ENCODE data around the gene SAC3D1.
A peak's percentile ranks its signal among the peaks of the same experiment; 100 is the strongest.
"Not testable (repeated sequence)": the region's sequence is repeated elsewhere in the genome, so short reads cannot be mapped to it uniquely, and the experiment has no call there.

SAC3D1 gene

DNA sequence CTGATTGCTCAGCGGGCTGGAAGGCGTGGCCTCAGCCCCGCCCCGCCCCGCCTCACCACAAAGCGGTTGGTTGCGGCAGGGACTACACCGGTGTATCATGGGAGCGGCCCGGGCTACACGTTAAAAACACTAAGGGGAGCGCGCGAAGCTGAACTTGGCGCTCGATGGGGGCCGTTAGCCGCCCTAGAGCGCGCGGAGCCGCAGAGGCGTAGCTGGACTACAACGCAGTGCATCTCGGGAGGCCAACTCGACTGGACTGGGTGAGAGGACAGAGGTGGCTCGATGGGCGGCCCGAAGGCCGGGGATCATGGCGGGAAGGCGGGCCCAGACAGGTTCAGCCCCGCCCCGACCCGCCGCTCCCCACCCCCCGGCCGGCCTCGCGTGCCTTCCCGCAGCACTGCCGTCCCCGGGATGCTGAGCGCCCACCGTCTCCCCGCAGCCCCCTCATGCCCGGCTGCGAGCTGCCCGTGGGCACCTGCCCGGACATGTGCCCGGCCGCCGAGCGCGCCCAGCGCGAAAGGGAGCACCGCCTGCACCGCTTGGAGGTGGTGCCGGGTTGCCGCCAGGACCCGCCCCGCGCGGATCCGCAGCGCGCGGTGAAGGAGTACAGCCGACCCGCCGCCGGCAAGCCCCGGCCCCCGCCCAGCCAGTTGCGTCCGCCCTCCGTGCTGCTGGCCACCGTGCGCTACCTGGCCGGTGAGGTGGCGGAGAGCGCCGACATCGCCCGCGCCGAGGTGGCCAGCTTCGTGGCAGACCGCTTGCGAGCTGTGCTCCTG, at the start of gene SAC3D1:
SAC3D1 (plus strand) TSS at position 364 of the 776 bp plus-strand sequence; CDS start at position 447, 83 bp downstream.
- DNase-seq (ENCODE audit: low read depth): peak; percentile 75

DNA sequence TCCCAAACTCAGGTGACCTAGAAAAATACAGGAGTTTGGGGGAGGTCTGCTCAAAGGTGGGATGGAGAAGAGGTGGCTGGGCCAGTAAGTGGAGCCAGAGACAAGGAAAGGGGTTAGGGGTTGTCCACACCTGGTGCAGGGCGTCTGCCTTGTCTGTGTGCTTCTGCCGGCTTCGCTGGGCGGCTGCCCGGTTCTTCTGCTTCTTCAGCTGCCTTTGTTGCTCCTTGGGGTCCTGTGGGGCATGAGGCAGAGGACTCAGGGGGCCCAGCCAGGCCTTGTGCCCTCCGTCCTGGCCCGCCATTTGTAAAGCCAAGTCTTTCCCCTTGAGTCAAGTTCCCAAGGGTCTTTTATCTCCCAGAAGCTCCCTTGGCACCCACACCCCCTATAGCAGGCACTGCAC, 46.7 kb upstream of the SAC3D1 start:
- DNase-seq (ENCODE audit: low read depth): no peak

DNA sequence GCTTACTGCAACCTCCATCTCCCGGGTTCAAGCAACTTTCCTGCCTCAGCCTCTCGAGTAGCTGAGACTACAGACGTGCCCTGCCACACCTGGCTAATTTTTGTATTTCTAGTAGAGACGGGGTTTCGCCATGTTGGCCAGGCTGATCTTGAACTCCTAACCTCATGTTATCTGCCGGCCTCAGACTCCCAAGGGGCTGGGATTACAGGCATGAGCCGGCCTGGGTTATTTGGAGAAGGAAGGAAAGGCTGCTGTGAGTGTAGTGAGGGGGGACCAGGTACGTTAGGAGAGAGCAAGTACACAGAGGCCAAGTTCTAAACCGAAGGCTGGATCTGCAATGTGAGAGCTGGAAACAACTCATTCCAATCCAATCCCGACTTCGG, 44.7 kb upstream of the SAC3D1 start:
- no peak for DNase-seq (ENCODE audit: low read depth)

DNA sequence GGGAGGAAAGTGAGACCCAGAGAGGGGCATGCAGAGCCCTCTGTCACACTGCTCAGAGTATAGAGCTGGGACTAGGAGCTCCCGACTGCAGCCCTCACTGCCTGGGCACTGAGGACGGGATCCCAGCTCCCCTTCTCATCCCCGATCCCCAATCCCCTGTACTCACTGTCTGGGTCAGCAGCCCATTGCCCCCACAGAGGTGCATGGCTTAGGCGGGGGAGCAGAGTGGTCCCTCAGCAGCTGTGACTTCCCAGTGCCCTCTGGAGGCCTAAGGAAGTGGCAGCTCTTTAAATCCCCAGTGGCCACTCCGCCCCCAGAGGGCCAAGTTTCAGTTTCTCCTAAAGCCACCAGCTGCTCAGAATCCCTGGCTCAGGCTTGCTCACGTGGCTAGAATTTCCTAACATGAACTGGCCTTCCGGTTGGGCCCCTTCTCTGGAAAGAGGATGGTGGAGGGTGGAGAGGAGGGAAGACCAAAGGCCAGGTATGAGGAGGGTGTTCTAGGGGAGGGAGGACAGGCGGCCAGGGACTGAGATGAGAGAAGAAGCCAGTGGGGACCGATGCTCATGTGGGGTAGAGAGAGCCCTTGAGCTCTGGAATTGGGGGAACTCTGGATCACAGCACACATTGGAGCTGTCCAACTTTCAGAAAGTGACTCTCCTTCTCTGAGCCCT, 44.2 kb upstream of the SAC3D1 start, which contains the start of gene BATF2:
BATF2 (minus strand) TSS at position 262 of the 671 bp plus-strand sequence; CDS start at position 205, 57 bp downstream.
- no peak for DNase-seq (ENCODE audit: low read depth)

DNA sequence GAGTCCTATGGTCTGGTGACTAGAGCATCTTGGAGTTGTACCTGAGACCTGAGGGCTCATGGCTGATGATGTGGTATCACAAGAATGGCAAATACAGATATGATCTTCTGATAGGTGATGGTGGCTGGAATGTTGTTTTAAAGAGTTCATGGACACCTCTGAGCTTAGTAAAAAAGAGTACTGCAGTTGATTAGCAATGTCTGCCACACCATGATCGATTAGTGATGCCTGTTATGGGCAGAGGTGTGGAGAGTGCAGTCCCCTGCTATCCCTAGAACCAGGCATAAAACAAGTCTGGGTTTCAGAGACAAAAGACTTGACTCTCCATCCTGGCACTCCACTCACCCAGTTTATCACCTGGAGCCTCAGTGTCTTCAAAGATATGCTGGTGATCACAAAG, 42.9 kb upstream of the SAC3D1 start:
- no peak for DNase-seq (ENCODE audit: low read depth)

DNA sequence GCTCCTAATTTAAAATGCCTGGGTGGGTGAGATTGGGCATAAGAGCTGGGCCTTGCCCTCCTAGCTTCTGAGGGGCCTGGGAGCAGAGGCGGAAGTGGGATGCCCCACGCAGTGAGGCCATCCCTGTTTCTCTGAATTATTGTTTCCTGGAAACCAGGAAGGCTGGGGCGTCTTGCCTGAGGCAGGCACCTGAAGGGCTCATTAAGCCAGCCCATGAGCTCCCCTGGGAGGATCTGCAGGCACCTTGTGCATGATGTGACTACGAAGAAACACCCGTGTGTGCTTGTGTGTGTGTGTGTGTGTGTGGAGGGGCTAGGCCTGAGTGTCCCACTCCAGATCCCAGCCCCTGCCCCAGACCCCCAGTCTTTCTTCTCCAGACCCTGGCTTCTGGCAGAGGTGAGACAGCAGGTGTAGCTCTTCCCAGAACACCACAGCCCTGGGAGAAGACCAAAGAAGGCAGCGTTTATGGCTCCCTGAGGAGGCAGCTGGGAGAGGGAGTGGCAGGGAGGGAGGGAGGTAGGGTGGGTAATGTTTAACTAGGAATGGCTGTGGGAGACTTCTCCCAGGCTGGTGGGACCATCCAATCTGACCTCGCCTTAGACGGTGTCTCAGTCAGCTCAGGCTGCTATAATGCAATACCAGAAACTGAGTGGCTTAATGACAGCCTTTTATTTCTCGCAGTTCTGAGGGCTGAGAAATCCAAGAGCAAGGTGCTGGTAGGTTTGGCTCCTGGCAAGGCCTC, 42.1 kb upstream of the SAC3D1 start:
- no peak for DNase-seq (ENCODE audit: low read depth)

DNA sequence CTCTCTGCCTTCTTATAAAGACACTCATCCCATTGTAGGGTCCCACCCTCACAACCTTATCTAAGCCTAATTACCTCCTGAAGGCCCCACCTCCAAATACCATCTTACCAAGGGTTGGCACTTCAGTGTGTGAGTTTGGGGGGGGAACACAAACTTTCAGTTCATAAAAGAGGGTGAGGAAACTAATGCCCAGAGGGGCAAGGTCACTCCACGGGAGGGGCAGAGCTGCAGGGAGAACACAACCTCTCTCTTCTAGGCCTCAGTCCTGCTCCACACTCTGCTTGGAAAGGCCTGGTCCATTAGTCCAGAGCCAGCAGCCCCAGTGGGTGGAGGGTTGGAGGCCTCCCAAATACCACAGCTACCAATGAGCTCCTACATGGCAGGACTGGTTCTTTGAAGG, 41.5 kb upstream of the SAC3D1 start:
- no peak for DNase-seq (ENCODE audit: low read depth)

DNA sequence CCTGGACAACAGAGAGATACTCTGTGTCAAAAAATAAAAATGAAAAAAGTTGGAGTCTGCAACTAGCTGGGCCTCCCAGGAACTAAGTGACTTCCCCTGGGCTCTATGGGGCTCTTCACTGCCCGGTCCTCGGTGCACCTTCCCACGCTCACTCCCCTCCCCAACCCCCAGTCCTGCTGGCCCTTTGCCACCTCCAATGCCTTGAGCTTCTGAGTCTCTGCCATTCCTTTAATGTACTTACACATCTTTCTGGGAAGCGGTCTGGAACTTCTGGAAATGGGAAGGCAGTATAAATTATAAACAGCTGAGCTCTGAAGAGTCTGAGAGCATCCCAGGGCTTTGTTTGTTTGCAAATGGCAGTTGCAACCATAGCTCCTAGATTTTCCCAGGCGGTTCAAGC, 38.3 kb upstream of the SAC3D1 start:
- no peak for DNase-seq (ENCODE audit: low read depth)

DNA sequence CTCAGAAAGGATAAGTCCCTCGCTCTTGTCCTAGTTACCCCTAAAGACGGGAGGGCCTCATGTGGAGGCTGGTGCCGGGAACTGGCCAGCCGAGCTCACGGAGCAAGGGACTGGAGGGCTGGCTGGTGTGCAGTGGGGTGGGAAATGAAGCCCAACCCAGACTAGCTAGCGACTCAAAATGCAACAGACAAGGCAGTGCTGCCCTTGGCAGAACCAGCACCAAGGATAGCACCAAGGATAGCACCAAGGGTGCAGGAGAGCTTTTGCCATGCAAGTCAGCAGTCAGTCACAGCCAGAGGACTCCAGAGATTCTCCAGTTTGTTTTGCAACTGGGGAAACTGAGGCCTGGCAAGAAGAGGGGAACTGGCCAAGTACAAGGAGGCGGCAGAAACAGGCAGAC, 37.7 kb upstream of the SAC3D1 start:
- DNase-seq (ENCODE audit: low read depth): no peak

DNA sequence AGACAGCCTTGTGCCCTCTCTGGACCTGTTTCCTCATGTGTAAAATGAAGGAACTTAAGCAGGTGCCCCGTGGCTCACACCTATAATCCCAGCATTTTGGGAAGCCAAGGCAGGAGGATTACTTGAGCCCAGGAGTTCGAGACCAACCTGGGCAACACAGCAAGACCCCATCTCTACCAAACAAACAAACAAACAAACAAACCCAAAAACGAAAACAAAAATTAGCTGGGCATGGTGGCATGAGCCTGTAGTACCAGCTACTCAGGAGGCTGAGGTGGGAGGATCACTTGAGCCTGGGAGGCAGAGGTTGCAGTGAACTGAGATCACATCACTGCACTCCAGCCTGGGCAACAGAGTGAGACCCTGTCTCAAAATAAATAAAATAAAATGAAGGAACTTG, 37.0 kb upstream of the SAC3D1 start:
- not testable (repeated sequence) for DNase-seq (ENCODE audit: low read depth)

DNA sequence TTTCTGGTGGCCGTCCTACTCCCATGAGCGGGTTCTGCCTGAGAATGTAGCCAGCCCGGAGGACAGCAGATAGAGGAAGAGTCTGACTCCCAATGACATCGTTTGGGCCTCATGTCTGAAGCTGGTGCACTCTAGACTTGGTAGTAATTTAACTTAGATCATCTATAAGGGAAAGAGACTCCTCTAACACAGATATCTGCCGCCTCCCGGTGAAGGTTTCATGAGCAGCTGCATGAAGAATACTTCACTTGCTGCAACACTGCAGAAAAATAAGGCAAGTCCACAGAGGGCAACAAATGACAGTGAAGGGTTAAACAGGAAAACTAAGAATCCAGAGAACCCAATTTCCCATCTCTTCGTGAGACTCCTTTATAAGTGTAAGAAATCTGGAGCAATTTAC, 33.0 kb upstream of the SAC3D1 start:
- DNase-seq (ENCODE audit: low read depth): no peak

DNA sequence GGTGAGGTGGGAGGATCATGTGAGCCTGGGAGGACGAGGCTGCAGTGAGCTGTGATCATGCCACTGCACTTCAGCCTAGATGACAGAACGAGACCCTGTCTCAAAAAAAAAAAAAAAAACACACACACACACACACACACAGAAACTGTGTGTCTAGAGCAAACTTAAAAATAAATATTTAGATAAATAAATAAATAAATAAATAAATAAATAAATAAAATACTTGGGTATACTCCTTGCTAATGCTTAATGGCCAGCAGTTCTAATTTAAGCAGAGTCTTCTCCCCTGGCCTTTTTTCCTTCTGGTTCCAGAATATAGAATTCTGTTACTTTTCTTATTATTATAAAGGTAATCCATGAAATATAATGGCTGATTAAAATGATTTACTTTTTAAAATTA, 32.1 kb upstream of the SAC3D1 start:
- no peak for DNase-seq (ENCODE audit: low read depth)

DNA sequence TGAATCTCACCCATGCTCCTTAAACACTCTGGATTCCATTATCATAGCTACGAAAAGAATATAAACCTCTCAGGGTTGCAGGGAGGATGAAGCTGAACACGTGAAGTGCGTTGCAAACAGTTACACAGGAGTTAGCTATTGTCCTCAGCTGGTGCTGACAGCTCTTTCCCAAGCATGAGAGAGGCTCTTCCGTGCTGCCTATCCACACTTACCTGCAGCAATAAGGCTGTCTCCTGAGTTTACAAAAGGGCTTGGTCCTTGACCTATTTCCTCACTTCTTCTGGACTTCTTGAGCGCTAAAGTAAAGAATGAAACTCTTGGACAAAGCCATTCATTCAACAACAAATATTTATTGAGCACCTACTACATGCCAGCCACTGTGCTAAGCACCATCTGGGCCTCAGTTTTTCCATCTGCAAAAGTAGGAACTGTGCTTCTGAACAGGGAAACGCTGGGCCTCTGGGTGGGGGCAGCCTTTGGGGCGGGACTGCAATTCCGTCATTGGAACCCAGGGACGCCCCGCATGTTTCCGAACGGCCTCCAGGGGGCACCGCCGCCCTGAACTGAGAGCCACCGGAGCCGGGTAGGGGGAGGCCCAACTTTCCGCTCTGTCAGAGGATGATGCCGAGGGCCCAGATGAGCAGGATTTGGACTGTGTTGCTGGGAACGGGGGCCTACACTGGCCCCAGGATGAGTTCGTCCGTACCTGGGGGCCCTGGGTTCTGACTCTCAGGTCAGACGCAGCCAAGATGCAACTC, 27.7 kb upstream of the SAC3D1 start:
- DNase-seq (ENCODE audit: low read depth): peak; percentile 86

DNA sequence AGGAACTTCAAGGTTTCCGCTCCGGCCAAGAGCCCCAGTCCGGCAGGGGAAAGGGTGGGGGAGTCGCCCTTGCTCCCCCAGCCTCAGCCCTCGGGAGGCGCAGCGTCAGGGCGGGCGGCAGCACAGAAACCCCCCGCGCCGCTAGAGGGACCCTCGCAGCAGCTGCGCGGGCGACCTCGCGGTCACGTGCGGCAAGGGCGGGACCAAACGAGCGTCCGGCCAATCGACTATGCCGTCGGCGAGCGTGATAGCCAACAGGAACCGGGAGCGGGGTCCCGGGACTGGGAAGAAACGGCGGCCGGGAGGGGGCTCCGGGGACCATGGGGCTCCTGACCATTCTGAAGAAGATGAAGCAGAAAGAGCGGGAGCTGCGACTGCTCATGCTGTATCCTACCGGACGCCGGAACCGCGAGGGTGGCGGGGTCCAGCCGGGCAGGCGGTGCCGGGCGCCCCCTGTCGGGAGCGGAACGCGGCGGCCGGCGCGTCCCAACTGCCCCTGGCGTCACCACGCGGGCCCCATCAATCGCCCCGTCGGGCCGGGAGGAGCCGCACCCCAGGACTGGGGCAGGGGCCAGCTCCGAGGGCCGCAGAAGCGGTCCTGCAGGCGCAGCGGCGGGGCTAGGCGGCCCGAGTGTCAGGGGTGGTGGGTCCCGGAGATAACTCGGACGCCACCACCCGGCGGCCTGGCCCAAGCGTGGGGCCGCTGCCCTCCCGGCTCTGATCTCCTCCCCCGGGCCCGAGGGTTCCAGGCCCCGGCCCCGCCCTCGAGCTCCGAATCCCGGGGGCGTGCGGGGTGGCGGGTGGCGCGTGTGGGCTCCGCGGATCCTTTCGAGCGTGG, 26.9 kb upstream of the SAC3D1 start, which contains the start of gene ARL2:
ARL2 (plus strand) TSS at position 273 of the 838 bp plus-strand sequence; CDS start at position 321, 48 bp downstream.
- DNase-seq (ENCODE audit: low read depth): peak; percentile 78

DNA sequence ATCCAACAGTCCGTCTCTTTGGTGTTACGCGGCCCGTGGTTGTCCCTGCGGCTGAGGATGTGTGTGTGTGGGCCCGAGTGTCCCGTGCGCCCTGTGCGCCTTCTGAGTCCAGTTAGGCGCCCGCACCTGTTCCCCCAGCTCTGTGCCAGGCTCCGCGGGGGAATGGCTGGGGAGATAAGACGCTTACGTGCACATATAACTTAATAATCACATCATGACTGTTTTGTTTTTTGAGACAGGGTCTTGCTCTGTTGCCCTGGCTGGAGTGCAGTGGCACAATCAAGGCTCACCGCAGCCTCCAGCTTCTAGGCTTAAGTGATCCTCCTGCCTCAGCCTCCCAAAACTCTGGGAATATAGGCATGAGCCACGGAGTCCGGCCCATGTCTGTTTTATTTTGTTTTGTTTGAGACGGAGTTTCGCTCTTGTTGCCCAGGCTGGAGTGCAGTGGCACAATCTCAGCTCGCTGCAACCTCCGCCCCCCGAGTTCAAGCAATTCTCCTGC, 26.2 kb upstream of the SAC3D1 start:
- DNase-seq (ENCODE audit: low read depth): no peak

DNA sequence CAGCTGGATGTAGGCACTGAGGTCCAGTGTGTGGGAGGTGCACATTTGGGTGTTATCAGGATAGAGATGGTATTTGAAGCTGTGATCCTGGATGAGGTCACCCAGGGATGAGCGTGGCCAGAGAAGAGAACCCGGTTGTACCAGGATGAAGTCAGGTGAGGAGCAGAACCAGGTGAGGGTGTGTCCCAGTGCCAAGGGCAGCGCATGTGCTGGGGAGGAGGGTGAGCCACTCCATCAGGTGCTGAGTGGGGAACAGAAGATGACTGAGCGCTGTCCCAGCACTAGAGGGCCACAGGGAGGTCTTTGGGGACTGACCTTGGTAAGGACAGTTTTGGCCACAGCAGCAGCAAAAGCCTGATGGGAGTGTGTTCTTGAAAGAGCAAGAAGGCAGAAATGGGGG, 24.3 kb upstream of the SAC3D1 start:
- DNase-seq (ENCODE audit: low read depth): no peak

DNA sequence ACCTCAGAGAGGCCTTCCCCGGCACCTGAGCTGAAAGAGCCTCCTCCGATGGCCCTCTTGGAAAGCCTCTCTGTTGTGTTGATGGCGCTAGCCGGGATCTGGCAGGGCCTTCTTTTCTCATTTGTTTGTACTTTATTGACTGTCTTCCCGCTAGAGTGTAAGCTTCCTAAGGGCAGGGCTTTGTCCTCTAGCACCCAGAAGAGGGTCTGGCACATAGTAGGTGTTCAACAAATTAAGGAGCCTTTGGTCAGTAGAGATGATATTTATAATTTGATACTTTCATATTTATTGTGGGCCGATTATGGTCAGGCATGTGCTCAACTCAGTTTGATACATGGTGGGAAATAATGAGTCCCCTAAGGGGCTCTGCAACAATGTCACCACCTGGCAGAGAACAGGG, 23.1 kb upstream of the SAC3D1 start:
- no peak for DNase-seq (ENCODE audit: low read depth)

DNA sequence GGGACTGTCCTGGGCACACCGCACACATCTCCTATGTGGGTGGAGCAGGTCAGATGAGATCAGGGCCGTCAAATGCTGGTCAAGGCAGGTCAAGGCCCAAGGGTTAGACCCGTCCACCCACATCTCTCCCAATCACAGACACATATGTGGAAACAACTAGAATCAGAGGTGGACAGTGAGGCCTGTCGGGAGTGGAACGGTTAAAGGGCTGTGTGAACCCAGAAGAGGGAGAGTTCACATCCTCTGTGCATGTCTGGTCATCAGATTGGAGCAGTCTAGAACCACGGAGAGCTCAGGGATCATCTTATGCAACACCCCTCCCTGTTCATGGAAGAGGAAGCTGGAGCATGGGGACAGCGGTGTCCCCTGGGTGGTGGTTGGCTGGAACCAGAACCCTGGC, 21.2 kb upstream of the SAC3D1 start:
- no peak for DNase-seq (ENCODE audit: low read depth)

DNA sequence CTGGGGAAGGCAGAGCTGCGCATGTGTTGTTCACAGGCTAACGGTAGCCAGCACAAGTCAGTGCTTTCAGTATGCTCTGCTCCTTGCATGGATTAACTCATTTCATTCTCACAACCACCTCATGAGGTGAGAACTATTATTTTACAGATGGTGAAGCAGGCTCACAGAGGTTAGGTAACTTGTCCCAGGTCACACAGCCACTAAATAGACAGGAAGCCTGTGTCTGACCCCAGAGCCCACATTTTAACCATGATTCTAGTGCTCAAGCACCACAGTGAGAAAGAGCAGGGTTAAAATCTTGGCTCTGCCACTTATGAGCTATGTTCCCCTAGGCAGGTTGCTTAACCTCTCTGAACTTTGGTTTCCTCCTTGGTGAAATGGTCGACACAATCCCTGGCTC, 20.0 kb upstream of the SAC3D1 start:
- no peak for DNase-seq (ENCODE audit: low read depth)

DNA sequence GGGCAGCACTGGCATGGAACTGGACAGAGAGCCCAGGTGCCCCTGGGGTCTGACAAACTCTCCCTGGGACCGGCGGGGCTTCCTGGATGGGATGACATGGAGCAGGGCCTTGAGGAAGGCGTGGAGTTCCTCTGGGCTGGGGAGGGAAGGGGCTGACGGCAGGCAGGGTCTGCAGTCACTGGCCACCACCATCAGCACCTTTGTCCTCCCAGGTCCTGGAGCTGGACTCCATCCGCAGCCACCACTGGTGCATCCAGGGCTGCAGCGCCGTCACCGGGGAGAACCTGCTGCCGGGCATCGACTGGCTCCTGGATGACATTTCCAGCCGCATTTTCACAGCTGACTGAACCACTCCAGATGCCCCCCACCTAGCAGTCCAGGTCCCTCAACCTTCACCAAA, 19.5 kb upstream of the SAC3D1 start:
- no peak for DNase-seq (ENCODE audit: low read depth)

DNA sequence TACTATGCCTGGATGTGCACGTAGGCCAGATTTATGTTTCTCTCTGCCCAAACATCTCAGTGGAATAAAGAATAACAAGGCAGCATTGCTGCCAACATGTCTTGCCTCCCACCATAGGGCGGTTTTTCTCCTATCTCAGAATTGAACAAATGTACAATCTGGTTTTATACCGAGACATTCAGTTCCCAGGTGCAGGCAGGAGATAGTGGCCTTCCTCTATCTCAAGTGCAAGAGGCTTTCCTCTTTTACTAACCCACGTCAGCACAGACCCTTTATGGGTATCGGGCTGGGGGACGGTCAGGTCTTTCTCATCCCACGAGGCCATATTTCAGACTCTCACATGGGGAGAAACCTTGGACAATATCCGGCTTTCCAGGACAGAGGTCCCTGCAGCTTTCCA, 17.5 kb upstream of the SAC3D1 start:
- not testable (repeated sequence) for DNase-seq (ENCODE audit: low read depth)
